Loucy (cell line): ENCODE results near the gene PFKL.

Source experiments
- H2AFZ ChIP-seq: fragments of 200-600 bp; sonication (generic); 2 replicates; pipeline ENCODE4 v1.6.0; 2016; ENCODE audit warnings: antibody characterized with exemption, mild to moderate bottlenecking, low read length, moderate library complexity
- H3F3A ChIP-seq: fragments of 200-600 bp; 2 replicates; pipeline ENCODE4 v1.6.0; 2016; ENCODE audit warnings: antibody characterized with exemption, low read depth, mild to moderate bottlenecking
- H3K27me3 ChIP-seq: fragments of 200-600 bp; sonication (generic); 2 replicates; pipeline ENCODE4 v1.6.1; 2014; ENCODE audit warnings: low read length, mild to moderate bottlenecking; ENCODE audit not compliant: insufficient read depth, poor library complexity, severe bottlenecking
- H3K36me3 ChIP-seq: fragments of 200-600 bp; sonication (generic); 2 replicates; pipeline ENCODE4 v1.6.1; 2016; ENCODE audit warnings: low read length; ENCODE audit not compliant: insufficient read depth
- H3K4me1 ChIP-seq: fragments of 200-600 bp; sonication (generic); 2 replicates; pipeline ENCODE4 v1.5.1; 2014; ENCODE audit warnings: low read length, mild to moderate bottlenecking; ENCODE audit not compliant: insufficient read depth, poor library complexity, severe bottlenecking
- H3K4me2 ChIP-seq: fragments of 200-600 bp; sonication (generic); 2 replicates; pipeline ENCODE4 v1.6.0; 2014; ENCODE audit warnings: antibody characterized with exemption, low read length, low read depth, mild to moderate bottlenecking; ENCODE audit not compliant: poor library complexity, severe bottlenecking
- H3K4me3 ChIP-seq: fragments of 200-600 bp; sonication (generic); 2 replicates; pipeline ENCODE4 v1.5.1; 2014; ENCODE audit warnings: low read length, mild to moderate bottlenecking, mixed read lengths; ENCODE audit not compliant: poor library complexity, severe bottlenecking
- H3K79me2 ChIP-seq: fragments of 200-600 bp; sonication (generic); 2 replicates; pipeline ENCODE4 v1.6.1; 2014; ENCODE audit warnings: low read length; ENCODE audit not compliant: insufficient read depth
- H3K9ac ChIP-seq: fragments of 200-600 bp; sonication (generic); 2 replicates; pipeline ENCODE4 v1.6.0; 2014; ENCODE audit warnings: mild to moderate bottlenecking, low read depth, low read length, moderate library complexity; ENCODE audit not compliant: poor library complexity, severe bottlenecking
- H3K9me2 ChIP-seq: fragments of 200-600 bp; sonication (generic); replicated peaks from 2 replicates; pipeline ENCODE4 v1.6.1; 2016; ENCODE audit warnings: low read depth, low read length, mixed read lengths
- H3K9me3 ChIP-seq: fragments of 200-600 bp; sonication (generic); 2 replicates; pipeline ENCODE4 v1.6.1; 2014; ENCODE audit warnings: mild to moderate bottlenecking, antibody characterized with exemption, low read length, low read depth; ENCODE audit not compliant: insufficient read depth
- H4K20me1 ChIP-seq: fragments of 200-600 bp; sonication (generic); 2 replicates; pipeline ENCODE4 v1.6.0; 2014; ENCODE audit warnings: antibody characterized with exemption, low read length, mild to moderate bottlenecking; ENCODE audit not compliant: insufficient read depth, poor library complexity, severe bottlenecking
- CTCF ChIP-seq: fragments of 200-600 bp; sonication (generic); conservative IDR thresholded peaks from 2 replicates; pipeline ENCODE4 v1.5.1; 2014; ENCODE audit warnings: mild to moderate bottlenecking, antibody characterized with exemption, low read length
- EZH2phosphoT487 ChIP-seq: fragments of 200-600 bp; IDR thresholded peaks from 2 replicates; pipeline ENCODE4 v1.6.1; 2018; ENCODE audit warnings: antibody characterized with exemption, mild to moderate bottlenecking, moderate library complexity, borderline replicate concordance

PFKL gene

GRCh38 chr21:44312716-44313115, 12.9 kb downstream of the PFKL start:
- Histone ChIP-seq H3K4me2 (no peak overlapping the region), H3K4me3 (no peak overlapping the region), H3K9ac (no peak overlapping the region), H2AFZ (no peak overlapping the region), H3K27me3 (no peaks in the 10 kb centered on the region), H3K9me3 (no peaks in the 10 kb centered on the region), H3K4me1 (no peaks in the 10 kb centered on the region), H3F3A (no peaks in the 10 kb centered on the region), H3K9me2 (no peaks in the 10 kb centered on the region), H3K79me2 (no peaks in the 10 kb centered on the region; the same call in 1 of the 2 replicates), H4K20me1 (peaks cover 4% of the 10 kb centered on the region), H3K36me3 (peaks cover 72% of the 10 kb centered on the region; the same call in 1 of the 2 replicates)
- no peak for TF ChIP-seq CTCF
- no peak for TF ChIP-seq EZH2phosphoT487

GRCh38 chr21:44313451-44313850, 13.6 kb downstream of the PFKL start:
- no peak for TF ChIP-seq CTCF
- TF ChIP-seq EZH2phosphoT487, result no peak

DNA sequence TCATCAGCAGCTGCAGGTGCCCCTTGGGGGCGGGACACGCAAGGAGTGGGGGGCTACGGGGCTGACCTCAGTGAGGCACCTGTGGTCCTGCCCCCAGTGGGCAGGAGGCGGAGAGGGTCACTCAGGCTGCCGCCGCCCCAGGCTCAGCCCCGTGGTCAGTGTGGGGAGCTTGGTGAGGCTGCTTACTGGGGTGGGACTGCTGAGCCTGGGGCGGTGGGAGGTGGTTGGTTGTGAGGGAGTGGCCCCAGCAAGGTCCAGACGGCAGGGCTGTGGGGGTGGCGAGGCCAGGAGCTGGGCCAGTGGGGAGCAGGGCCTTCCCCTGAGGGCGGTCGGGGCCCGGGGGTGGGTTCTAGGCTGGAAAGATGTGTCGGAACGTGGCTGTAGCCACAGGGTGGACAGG, 14.3 kb downstream of the PFKL start:
- Histone ChIP-seq H2AFZ (no peak overlapping the region), H4K20me1 (peaks cover 4% of the 10 kb centered on the region), H3K36me3 (peaks cover 71% of the 10 kb centered on the region; the same call in 1 of the 2 replicates), H3K9me3 (no peaks in the 10 kb centered on the region), H3K27me3 (no peaks in the 10 kb centered on the region), H3K9me2 (no peaks in the 10 kb centered on the region), H3K9ac (no peak overlapping the region), H3K4me2 (no peak overlapping the region), H3F3A (no peaks in the 10 kb centered on the region), H3K79me2 (no peaks in the 10 kb centered on the region; the same call in 1 of the 2 replicates), H3K4me1 (no peaks in the 10 kb centered on the region), H3K4me3 (no peak overlapping the region)
- TF ChIP-seq EZH2phosphoT487 (no peak), CTCF (no peak)

More at GRCh38 chr21:44313451-44313850, 13.6 kb downstream of the PFKL start:
- Histone ChIP-seq H3K4me1 (no peaks in the 10 kb centered on the region), H3K9me2 (no peaks in the 10 kb centered on the region), H3F3A (no peaks in the 10 kb centered on the region), H3K4me2 (no peak overlapping the region), H3K9ac (no peak overlapping the region), H3K4me3 (no peak overlapping the region), H3K9me3 (no peaks in the 10 kb centered on the region), H3K27me3 (no peaks in the 10 kb centered on the region), H4K20me1 (peaks cover 4% of the 10 kb centered on the region), H3K36me3 (peaks cover 74% of the 10 kb centered on the region; the same call in 1 of the 2 replicates), H3K79me2 (no peaks in the 10 kb centered on the region; the same call in 1 of the 2 replicates), H2AFZ (no peak overlapping the region)
